ENCODE measurements around the gene HS6ST1. TPM values are rescaled to one million over a fixed set of nuclear protein-coding genes. Genes with fewer than 3 reads are reported as not detected.

Gene HS6ST1
- total and polyA plus RNA-seq, 2 of the 4 experiments (the other 2 are of a cell fraction) = 29.9 to 36.9 TPM

DNA sequence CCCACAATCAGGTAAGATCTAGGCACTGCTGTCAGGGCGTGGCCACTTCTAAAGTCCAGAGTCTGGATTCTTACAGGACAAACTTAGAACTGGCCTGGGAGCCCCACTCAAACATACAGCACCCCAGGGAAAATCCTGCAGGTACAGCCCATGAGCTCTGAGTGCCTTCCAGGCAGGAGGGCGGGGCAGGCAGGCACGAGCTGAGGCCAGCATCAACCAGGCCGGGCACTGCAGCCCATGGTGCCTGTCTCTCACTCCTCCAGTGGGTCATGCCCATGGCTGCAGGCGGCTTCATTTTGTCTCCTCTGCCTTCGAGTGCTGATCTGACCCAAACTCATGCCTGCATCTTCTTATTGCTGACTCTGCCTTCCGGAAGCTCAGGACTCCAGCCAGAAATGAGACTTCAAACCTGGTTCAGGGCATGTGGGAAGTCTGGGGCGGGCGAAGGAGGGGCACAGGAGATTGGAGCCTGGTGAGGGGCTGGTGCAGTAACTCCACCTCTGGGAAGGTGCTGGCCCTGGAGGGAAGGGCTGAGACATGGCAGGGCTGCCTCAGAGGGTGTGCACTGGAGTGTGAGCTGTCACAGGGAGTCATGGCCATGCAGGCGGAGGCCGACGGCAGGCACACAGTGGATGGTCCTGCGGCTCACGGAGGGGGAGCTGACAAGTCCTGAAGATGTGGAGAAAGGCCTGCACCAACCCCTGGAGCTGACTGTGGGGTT is 40.5 kb downstream of the HS6ST1 start:
- in situ Hi-C loops (cut with MboI; ENCODE audit: low sequenced_read_pairs) (no loop called here), intact Hi-C loops (cut with micrococcal nuclease) (no loop called here), dilution Hi-C loops (cut with HindIII; ENCODE audit: low sequenced_read_pairs, unreplicated experiment) (no loop called here)
- H2AK9ac ChIP-seq (replicated peaks; ENCODE audit: low read depth, low read length, poor library complexity) = no peak overlapping the region
- no peak overlapping the region for H4K5ac ChIP-seq (ENCODE audit: low read depth, low read length)
- H2BK120ac ChIP-seq (ENCODE audit: low read depth, low read length) = no peak overlapping the region
- H3K36me3 ChIP-seq (ENCODE audit: control insufficient read depth, insufficient read depth, low read length) = peaks cover 62% of the 10 kb centered on the region
- no peak overlapping the region for H2AK5ac ChIP-seq (ENCODE audit: low read depth, low read length)
- WGBS, 2 experiments (ENCODE audit: extremely low coverage in 2 of 2, insufficient read length in 1 of 2) = 95% methylated on average over 3 of the region's 14 CpGs; no CpG with 5 or more reads in 1 of the 2 experiments
- no peak overlapping the region for H2BK15ac ChIP-seq (ENCODE audit: low read depth, low read length)
- no peak overlapping the region for H3K9ac ChIP-seq (ENCODE audit: low read depth, low read length)
- no peak overlapping the region for H3K4me3 ChIP-seq (ENCODE audit: insufficient read depth, low read depth, low read length)
- no peak overlapping the region for H3K18ac ChIP-seq (ENCODE audit: low read depth, low read length)
- no peak overlapping the region for H2BK5ac ChIP-seq (ENCODE audit: low read depth, low read length, poor library complexity, severe bottlenecking)
- no peak overlapping the region for H3K4me2 ChIP-seq (ENCODE audit: low read depth, low read length)
- H4K20me1 ChIP-seq (ENCODE audit: insufficient read depth, low read length) = peaks cover 98% of the 10 kb centered on the region
- H3K9me3 ChIP-seq (ENCODE audit: control insufficient read depth, insufficient read depth, low read length) = peaks cover 2% of the 10 kb centered on the region; the same call in 1 of the 2 replicates
- H3K27ac ChIP-seq (ENCODE audit: insufficient read depth, low read length) = no peak overlapping the region
- CTCF ChIA-PET = no interaction called here
- POLR2A ChIA-PET (ENCODE audit: unreplicated experiment) = no interaction called here
- no peak overlapping the region for H4K8ac ChIP-seq (ENCODE audit: low read depth in 2 of 2, low read length in 2 of 2)
- ATAC-seq (ENCODE audit: low read depth) (no peak), DNase-seq (no peak)
- H2BK20ac ChIP-seq (ENCODE audit: low read depth, low read length) = no peak overlapping the region
- H3K56ac ChIP-seq (ENCODE audit: extremely low read depth, insufficient read depth, low read length) = no peak overlapping the region
- no peak overlapping the region for H3K14ac ChIP-seq (replicated peaks; ENCODE audit: low read depth, low read length)
- TF ChIP-seq NFE2L2 (IDR thresholded peaks at IDR 0.05; ENCODE audit: low read depth, low read length) = no peak
- no peak for TF ChIP-seq RFX5 (IDR thresholded peaks at IDR 0.05; ENCODE audit: low read depth, low read length)
- no peak for TF ChIP-seq RAD21 (IDR thresholded peaks at IDR 0.05; ENCODE audit: low read length)
- TF ChIP-seq, protein P1, sequence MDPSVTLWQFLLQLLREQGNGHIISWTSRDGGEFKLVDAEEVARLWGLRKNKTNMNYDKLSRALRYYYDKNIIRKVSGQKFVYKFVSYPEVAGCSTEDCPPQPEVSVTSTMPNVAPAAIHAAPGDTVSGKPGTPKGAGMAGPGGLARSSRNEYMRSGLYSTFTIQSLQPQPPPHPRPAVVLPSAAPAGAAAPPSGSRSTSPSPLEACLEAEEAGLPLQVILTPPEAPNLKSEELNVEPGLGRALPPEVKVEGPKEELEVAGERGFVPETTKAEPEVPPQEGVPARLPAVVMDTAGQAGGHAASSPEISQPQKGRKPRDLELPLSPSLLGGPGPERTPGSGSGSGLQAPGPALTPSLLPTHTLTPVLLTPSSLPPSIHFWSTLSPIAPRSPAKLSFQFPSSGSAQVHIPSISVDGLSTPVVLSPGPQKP (IDR thresholded peaks at IDR 0.05; ENCODE audit: borderline replicate concordance, low read depth, low read length) = no peak
- no peak for TF ChIP-seq MXI1 (IDR thresholded peaks at IDR 0.05; ENCODE audit: borderline replicate concordance, low read depth, low read length)
- TF ChIP-seq RCOR1 (IDR thresholded peaks at IDR 0.05; ENCODE audit: insufficient replicate concordance, low read length) = no peak
- TF ChIP-seq MAZ (IDR thresholded peaks at IDR 0.05; ENCODE audit: borderline replicate concordance, low read depth, low read length) = no peak
- TF ChIP-seq FOS (IDR thresholded peaks at IDR 0.05; ENCODE audit: low read depth, low read length) = no peak
- TF ChIP-seq CEBPB (IDR thresholded peaks at IDR 0.05; ENCODE audit: low read depth, low read length) = no peak
- TF ChIP-seq SMC3 (IDR thresholded peaks at IDR 0.05; ENCODE audit: low read depth, low read length) = no peak
- no peak for TF ChIP-seq POLR2A (IDR thresholded peaks at IDR 0.05; ENCODE audit: low read depth, low read length)
- TF ChIP-seq CHD1 (IDR thresholded peaks at IDR 0.05; ENCODE audit: low read depth, low read length) = no peak
- TF ChIP-seq, protein P2, sequence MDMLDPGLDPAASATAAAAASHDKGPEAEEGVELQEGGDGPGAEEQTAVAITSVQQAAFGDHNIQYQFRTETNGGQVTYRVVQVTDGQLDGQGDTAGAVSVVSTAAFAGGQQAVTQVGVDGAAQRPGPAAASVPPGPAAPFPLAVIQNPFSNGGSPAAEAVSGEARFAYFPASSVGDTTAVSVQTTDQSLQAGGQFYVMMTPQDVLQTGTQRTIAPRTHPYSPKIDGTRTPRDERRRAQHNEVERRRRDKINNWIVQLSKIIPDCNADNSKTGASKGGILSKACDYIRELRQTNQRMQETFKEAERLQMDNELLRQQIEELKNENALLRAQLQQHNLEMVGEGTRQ (IDR thresholded peaks at IDR 0.05; ENCODE audit: low read depth, low read length) = no peak
- TF ChIP-seq BHLHE40 (IDR thresholded peaks at IDR 0.05; ENCODE audit: low read depth, low read length) = no peak
- TF ChIP-seq, protein P3, sequence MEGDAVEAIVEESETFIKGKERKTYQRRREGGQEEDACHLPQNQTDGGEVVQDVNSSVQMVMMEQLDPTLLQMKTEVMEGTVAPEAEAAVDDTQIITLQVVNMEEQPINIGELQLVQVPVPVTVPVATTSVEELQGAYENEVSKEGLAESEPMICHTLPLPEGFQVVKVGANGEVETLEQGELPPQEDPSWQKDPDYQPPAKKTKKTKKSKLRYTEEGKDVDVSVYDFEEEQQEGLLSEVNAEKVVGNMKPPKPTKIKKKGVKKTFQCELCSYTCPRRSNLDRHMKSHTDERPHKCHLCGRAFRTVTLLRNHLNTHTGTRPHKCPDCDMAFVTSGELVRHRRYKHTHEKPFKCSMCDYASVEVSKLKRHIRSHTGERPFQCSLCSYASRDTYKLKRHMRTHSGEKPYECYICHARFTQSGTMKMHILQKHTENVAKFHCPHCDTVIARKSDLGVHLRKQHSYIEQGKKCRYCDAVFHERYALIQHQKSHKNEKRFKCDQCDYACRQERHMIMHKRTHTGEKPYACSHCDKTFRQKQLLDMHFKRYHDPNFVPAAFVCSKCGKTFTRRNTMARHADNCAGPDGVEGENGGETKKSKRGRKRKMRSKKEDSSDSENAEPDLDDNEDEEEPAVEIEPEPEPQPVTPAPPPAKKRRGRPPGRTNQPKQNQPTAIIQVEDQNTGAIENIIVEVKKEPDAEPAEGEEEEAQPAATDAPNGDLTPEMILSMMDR (conservative IDR thresholded peaks at IDR 0.05; ENCODE audit: low read depth, low read length) = no peak
- no peak for TF ChIP-seq MAFK (IDR thresholded peaks at IDR 0.05; ENCODE audit: low read depth, low read length)
- H3K27me3 ChIP-seq (ENCODE audit: control insufficient read depth, insufficient read depth, low read length) = no peaks in the 10 kb centered on the region
- H3K4me1 ChIP-seq (ENCODE audit: control insufficient read depth, insufficient read depth, low read length) = peaks cover 18% of the 10 kb centered on the region
- H3K9me1 ChIP-seq (ENCODE audit: insufficient read depth, low read length) = peaks cover 28% of the 10 kb centered on the region
- no peak overlapping the region for H4K91ac ChIP-seq (ENCODE audit: insufficient read depth, low read depth, low read length)
- no peak overlapping the region for H3K4ac ChIP-seq (ENCODE audit: low read depth, low read length)
- peaks cover 50 to 94% of the 10 kb centered on the region in 2 experiments for H3K79me1 ChIP-seq (ENCODE audit: low read depth in 1 of 2, low read length in 2 of 2)
- BruUV-seq (replicated peaks) = no TSS peak
- no peak overlapping the region for H2AFZ ChIP-seq (replicated peaks; ENCODE audit: low read length, poor library complexity)
- no peak overlapping the region for H3K23ac ChIP-seq (ENCODE audit: low read depth, low read length)

Measured in IMR-90 (cell line).